IMR-90 (cell line): ENCODE data around the gene BOLA1. TPM values are rescaled to one million over a fixed set of nuclear protein-coding genes. Genes with fewer than 3 reads are reported as not detected.

ENCODE experiments used
- ATAC-seq: fragments of 200-7000 bp; cut with Tn5 transposase; 2 replicates; pipeline ENCODE4 v1.9.1; 2020; ENCODE audit warnings: low read depth, mild to moderate bottlenecking, moderate library complexity
- BruUV-seq: library from RNA; stranded (reverse); fragments of 400-500 nt; replicated peaks from 2 replicates; lab custom pipeline; 2021; lab: Mats Ljungman, UMichigan
- CTCF ChIA-PET: fragments of 300-600 bp; formaldehyde crosslinking; extraction: SDS; loops from one replicate; lab custom pipeline; 2021; ENCODE audit warnings: antibody characterized with exemption; lab: Yijun Ruan, JAX
- POLR2A ChIA-PET: fragments of 300-600 bp; sonication (Branson Sonifier 250); formaldehyde crosslinking; loops from one replicate; lab custom pipeline; 2022; ENCODE audit warnings: antibody characterized with exemption; ENCODE audit not compliant: unreplicated experiment; lab: Charles Lee
- DNase-seq: peaks from one replicate; pipeline ENCODE4 v3.0.0; 2013
- H2AFZ ChIP-seq: replicated peaks from 2 replicates; pipeline ENCODE3; 2013; ENCODE audit warnings: low read length, mild to moderate bottlenecking; ENCODE audit not compliant: poor library complexity
- H2AK5ac ChIP-seq: 2 replicates; pipeline ENCODE4 v1.6.1; 2013; ENCODE audit warnings: low read depth, low read length, inconsistent platforms
- H2AK9ac ChIP-seq: replicated peaks from 2 replicates; pipeline ENCODE3; 2013; ENCODE audit warnings: mild to moderate bottlenecking, low read depth, low read length, moderate library complexity; ENCODE audit not compliant: poor library complexity
- H2BK120ac ChIP-seq: 2 replicates; pipeline ENCODE4 v1.6.1; 2013; ENCODE audit warnings: low read depth, low read length, inconsistent platforms
- H2BK15ac ChIP-seq: 3 replicates; pipeline ENCODE4 v1.6.1; 2013; ENCODE audit warnings: low read depth, low read length, inconsistent platforms
- H2BK20ac ChIP-seq: 2 replicates; pipeline ENCODE4 v1.6.1; 2013; ENCODE audit warnings: low read depth, mild to moderate bottlenecking, inconsistent platforms, low read length, moderate library complexity
- H2BK5ac ChIP-seq: 2 replicates; pipeline ENCODE4 v1.6.1; 2013; ENCODE audit warnings: mild to moderate bottlenecking, low read depth, low read length, inconsistent platforms; ENCODE audit not compliant: poor library complexity, severe bottlenecking
- H3K14ac ChIP-seq: replicated peaks from 2 replicates; pipeline ENCODE4 v1.6.1; 2013; ENCODE audit warnings: low read depth, low read length, inconsistent platforms
- H3K18ac ChIP-seq: 2 replicates; pipeline ENCODE4 v1.6.1; 2013; ENCODE audit warnings: low read depth, low read length, control low read depth
- H3K23ac ChIP-seq: 2 replicates; pipeline ENCODE4 v1.6.1; 2013; ENCODE audit warnings: low read depth, low read length, inconsistent platforms
- H3K27ac ChIP-seq: 2 replicates; pipeline ENCODE4 v1.5.1; 2013; ENCODE audit warnings: mild to moderate bottlenecking, control low read depth, low read length; ENCODE audit not compliant: insufficient read depth
- H3K27me3 ChIP-seq: 2 replicates; pipeline ENCODE4 v1.6.1; 2013; ENCODE audit warnings: low read length; ENCODE audit not compliant: control insufficient read depth, insufficient read depth
- H3K36me3 ChIP-seq: 2 replicates; pipeline ENCODE4 v1.6.1; 2013; ENCODE audit warnings: low read length, mixed read lengths; ENCODE audit not compliant: control insufficient read depth, insufficient read depth
- H3K4ac ChIP-seq: 2 replicates; pipeline ENCODE4 v1.6.1; 2013; ENCODE audit warnings: low read depth, low read length, inconsistent platforms
- H3K4me1 ChIP-seq: 2 replicates; pipeline ENCODE4 v1.6.1; 2013; ENCODE audit warnings: low read length, mixed read lengths; ENCODE audit not compliant: control insufficient read depth, insufficient read depth
- H3K4me2 ChIP-seq: 2 replicates; pipeline ENCODE4 v1.6.1; 2013; ENCODE audit warnings: low read depth, mild to moderate bottlenecking, control low read depth, low read length, moderate library complexity
- H3K4me3 ChIP-seq: 2 replicates; pipeline ENCODE4 v1.5.1; 2013; ENCODE audit warnings: low read depth, mild to moderate bottlenecking, control low read depth, low read length, moderate library complexity; ENCODE audit not compliant: insufficient read depth
- H3K56ac ChIP-seq: 2 replicates; pipeline ENCODE4 v1.6.1; 2013; ENCODE audit warnings: low read length, inconsistent platforms; ENCODE audit not compliant: insufficient read depth; ENCODE audit errors: extremely low read depth
- H3K79me1 ChIP-seq, 2 experiments: 2 replicates each; pipeline ENCODE4 v1.6.1; 2013; ENCODE audit warnings: low read length in 2 of 2, inconsistent platforms in 1 of 2, low read depth in 1 of 2
- H3K9ac ChIP-seq: 2 replicates; pipeline ENCODE4 v1.6.1; 2013; ENCODE audit warnings: low read depth, low read length, control low read depth
- H3K9me1 ChIP-seq: 2 replicates; pipeline ENCODE4 v1.6.1; 2013; ENCODE audit warnings: low read length, inconsistent platforms; ENCODE audit not compliant: insufficient read depth
- H3K9me3 ChIP-seq: 2 replicates; pipeline ENCODE4 v1.6.1; 2013; ENCODE audit warnings: low read length; ENCODE audit not compliant: control insufficient read depth, insufficient read depth
- H4K20me1 ChIP-seq: 2 replicates; pipeline ENCODE4 v1.6.1; 2013; ENCODE audit warnings: low read length, inconsistent platforms; ENCODE audit not compliant: insufficient read depth
- H4K5ac ChIP-seq: 2 replicates; pipeline ENCODE4 v1.6.1; 2013; ENCODE audit warnings: mild to moderate bottlenecking, low read depth, low read length, control low read depth
- H4K8ac ChIP-seq, 2 experiments: 2 replicates each; pipeline ENCODE4 v1.6.1; 2013; ENCODE audit warnings: low read depth in 2 of 2, low read length in 2 of 2, control low read depth in 1 of 2, inconsistent platforms in 1 of 2
- H4K91ac ChIP-seq: 2 replicates; pipeline ENCODE4 v1.6.1; 2013; ENCODE audit warnings: low read depth, low read length, inconsistent platforms; ENCODE audit not compliant: insufficient read depth
- BHLHE40 ChIP-seq: fragments of 150-350 bp; IDR thresholded peaks from 2 replicates; pipeline ENCODE4 v1.6.1; 2016; ENCODE audit warnings: mild to moderate bottlenecking, low read depth, low read length
- CEBPB ChIP-seq: IDR thresholded peaks from 2 replicates; pipeline ENCODE4 v1.6.1; 2012; ENCODE audit warnings: low read depth, low read length, improper control_type of control experiment
- CHD1 ChIP-seq: IDR thresholded peaks from 2 replicates; pipeline ENCODE4 v1.6.1; 2012; ENCODE audit warnings: low read depth, low read length, improper control_type of control experiment
- CTCF ChIP-seq: conservative IDR thresholded peaks from 2 replicates; pipeline ENCODE4 v1.5.1; 2012; ENCODE audit warnings: mild to moderate bottlenecking, low read depth, low read length, improper control_type of control experiment
- MAZ ChIP-seq: IDR thresholded peaks from 2 replicates; pipeline ENCODE4 v1.6.1; 2012; ENCODE audit warnings: low read depth, mild to moderate bottlenecking, low read length, improper control_type of control experiment, moderate library complexity, borderline replicate concordance
- POLR2A ChIP-seq: IDR thresholded peaks from 2 replicates; pipeline ENCODE4 v1.6.1; 2012; ENCODE audit warnings: mild to moderate bottlenecking, low read depth, low read length
- RAD21 ChIP-seq: IDR thresholded peaks from 2 replicates; pipeline ENCODE4 v1.6.1; 2012; ENCODE audit warnings: low read length, improper control_type of control experiment
- RCOR1 ChIP-seq: IDR thresholded peaks from 2 replicates; pipeline ENCODE4 v1.6.1; 2012; ENCODE audit warnings: mild to moderate bottlenecking, low read length, improper control_type of control experiment; ENCODE audit not compliant: insufficient replicate concordance
- RFX5 ChIP-seq: IDR thresholded peaks from 2 replicates; pipeline ENCODE4 v1.8.0; 2012; ENCODE audit warnings: low read depth, mild to moderate bottlenecking, low read length, moderate library complexity
- SMC3 ChIP-seq: fragments of 150-350 bp; IDR thresholded peaks from 2 replicates; pipeline ENCODE4 v1.6.1; 2016; ENCODE audit warnings: low read depth, mild to moderate bottlenecking, antibody characterized with exemption, low read length, moderate library complexity
- USF2 ChIP-seq: fragments of 150-350 bp; IDR thresholded peaks from 2 replicates; pipeline ENCODE4 v1.6.1; 2017; ENCODE audit warnings: mild to moderate bottlenecking, antibody characterized with exemption, low read length, low read depth
- WGBS, 2 experiments: methylation state at CpG; one replicate each; pipeline versions ENCODE4 v1.1.5 to v1.1.7; 2013; ENCODE audit warnings: missing lambda C conversion rate in 2 of 2; ENCODE audit not compliant: insufficient read length in 1 of 2; ENCODE audit errors: extremely low coverage in 2 of 2; 5-methylcytosine and 5-hydroxymethylcytosine counted together
- dilution Hi-C: fragments of 300-500 bp; cut with HindIII; formaldehyde crosslinking; loops from one replicate; pipeline ENCODE4 v1.14.3; 2018; ENCODE audit warnings: low sequenced_read_pairs; ENCODE audit not compliant: unreplicated experiment
- in situ Hi-C: fragments of 300-500 bp; cut with MboI; formaldehyde crosslinking; loops from 3 replicates; pipeline ENCODE4 v1.14.3; 2019; ENCODE audit warnings: low sequenced_read_pairs, inconsistent platforms, mixed read lengths
- intact Hi-C: fragments of 100-400 bp; cut with micrococcal nuclease; formaldehyde crosslinking; loops from 2 replicates; pipeline ENCODE4 v1.10.0; 2022
- polyA plus RNA-seq, 3 experiments: library from polyadenylated mRNA; depleted of rRNA; stranded (reverse); fragments of >200 nt; gene quantifications; 2 replicates each; pipeline ENCODE4 v1.2.3, GENCODE V29; 2012; ENCODE audit warnings: low replicate concordance in 1 of 3
- total RNA-seq: library from RNA; depleted of rRNA; stranded (reverse); fragments of >200 nt; gene quantifications from 2 replicates; pipeline ENCODE4 v1.2.3, GENCODE V29; 2012

Gene BOLA1
- total and polyA plus RNA-seq, 2 of the 4 experiments (the other 2 are of a cell fraction): 3.4 to 12.6 TPM

- no peak for TF ChIP-seq BHLHE40
- TF ChIP-seq RFX5: no peak
- TF ChIP-seq RAD21: no peak
- no peak for TF ChIP-seq MAZ
- TF ChIP-seq CEBPB: no peak
- no peak for TF ChIP-seq USF2
- TF ChIP-seq RCOR1: no peak
- TF ChIP-seq POLR2A: no peak
- no peak for TF ChIP-seq CTCF
- TF ChIP-seq CHD1: no peak
- TF ChIP-seq SMC3: no peak
- Histone ChIP-seq H3K36me3 (peaks cover 34% of the 10 kb centered on the region), H3K56ac (no peak overlapping the region), H3K4ac (no peak overlapping the region), H3K27ac (no peak overlapping the region), H2BK5ac (no peak overlapping the region), H2BK15ac (no peak overlapping the region), H4K91ac (no peak overlapping the region), H2BK20ac (no peak overlapping the region), H4K20me1 (no peaks in the 10 kb centered on the region), H3K79me1 (no peaks in the 10 kb centered on the region; a peak in 1 of 4 replicates), H3K4me2 (no peak overlapping the region), H3K9me1 (no peaks in the 10 kb centered on the region), H4K8ac (no peak overlapping the region), H3K27me3 (no peaks in the 10 kb centered on the region), H3K23ac (no peak overlapping the region), H3K9ac (no peak overlapping the region), H3K14ac (no peak overlapping the region), H3K18ac (no peak overlapping the region), H2AFZ (no peak overlapping the region), H2AK5ac (no peak overlapping the region), H3K9me3 (no peaks in the 10 kb centered on the region), H3K4me3 (no peak overlapping the region), H4K5ac (no peak overlapping the region), H3K4me1 (no peaks in the 10 kb centered on the region), H2AK9ac (no peak overlapping the region), H2BK120ac (no peak overlapping the region)
- POLR2A ChIA-PET: no interaction called here
- no peak for ATAC-seq
- WGBS, 2 experiments: no CpG with 5 or more reads among the region's 6 CpGs
- dilution Hi-C loops (no loop called here), in situ Hi-C loops (no loop called here), intact Hi-C loops (loop anchor here (10.0 kb wide), 1 partner anchor 835 kb away; no protein-coding TSS in a partner anchor)
- no peak for DNase-seq
- CTCF ChIA-PET: no interaction called here
- no TSS peak for BruUV-seq
Observed at GRCh38 chr1:149949911-149950310, 50.5 kb downstream of the BOLA1 start.
